Adrenal gland (tissue), 5 donors: ENCODE results near the gene UBN2.

Source experiments
- CTCF ChIP-seq, 6 experiments: fragments of 450-650 bp in 4 of 6; fragments of 200-600 bp in 2 of 6; sonication (generic) in 1 of 6; IDR thresholded peaks; 1 replicate in 5 of 6; 2 replicates in 1 of 6; pipeline versions ENCODE4 v1.5.1 to v1.8.0; 2016 to 2021; ENCODE audit warnings: antibody characterized with exemption in 6 of 6, mild to moderate bottlenecking in 2 of 6, moderate library complexity in 1 of 6
- POLR2A ChIP-seq, 2 donors: fragments of 450-650 bp; IDR thresholded peaks; one replicate each; pipeline ENCODE4 v1.6.1; 2017; ENCODE audit warnings: antibody characterized with exemption in 2 of 2, mild to moderate bottlenecking in 2 of 2, moderate library complexity in 1 of 2
- donor health status: DM: no; HTN: no; CAD: no.

- no peak for TF ChIP-seq CTCF (IDR thresholded peaks at IDR 0.05)
- no peak for TF ChIP-seq POLR2A (IDR thresholded peaks at IDR 0.05)
These were observed 23.2 kb downstream of the UBN2 start for GRCh38 chr7:139254281-139254680.
